DMS153 treated with DMSO at 0.1 percent for 48 hours (cell line): Measurements from ENCODE around the gene DOK3.

Experiments used
- DNase-seq: peaks from one replicate; lab custom pipeline; 2025; ENCODE audit not compliant: unreplicated experiment; lab: John Stamatoyannopoulos, UW

DOK3 gene

GRCh38 chr5:177484902-177485549 lies 24.6 kb downstream of the DOK3 start:
- DNase-seq = no peak

- no peak for DNase-seq
Measured at GRCh38 chr5:177483994-177484901, 25.4 kb downstream of the DOK3 start.

- DNase-seq = no peak
Measured at GRCh38 chr5:177483042-177483441, 26.6 kb downstream of the DOK3 start.

GRCh38 chr5:177482359-177482795 lies 27.2 kb downstream of the DOK3 start:
- DNase-seq = no peak

- DNase-seq = no peak
Measured at GRCh38 chr5:177479774-177480173, 29.9 kb downstream of the DOK3 start.

GRCh38 chr5:177478711-177479646 lies 30.6 kb downstream of the DOK3 start:
- no peak for DNase-seq

- no peak for DNase-seq
Measured at GRCh38 chr5:177477701-177478477, 31.7 kb downstream of the DOK3 start.

GRCh38 chr5:177476531-177477233 lies 32.9 kb downstream of the DOK3 start:
- no peak for DNase-seq

GRCh38 chr5:177475563-177476427 lies 33.8 kb downstream of the DOK3 start:
- no peak for DNase-seq

- DNase-seq = no peak
Measured at GRCh38 chr5:177474846-177475562, 34.6 kb downstream of the DOK3 start.

GRCh38 chr5:177474002-177474476 lies 35.6 kb downstream of the DOK3 start:
- no peak for DNase-seq

GRCh38 chr5:177473443-177474001 lies 36.1 kb downstream of the DOK3 start, which contains the start of gene DBN1:
TSS of gene DBN1 (minus strand) at chr5:177473634. CDS start at chr5:177473521, 113 bp downstream.
- DNase-seq = no peak

GRCh38 chr5:177472460-177473442 lies 36.9 kb downstream of the DOK3 start:
- DNase-seq = no peak

- no peak for DNase-seq
Measured at GRCh38 chr5:177471610-177472356, 37.8 kb downstream of the DOK3 start.

GRCh38 chr5:177470759-177471536 lies 38.7 kb downstream of the DOK3 start:
- DNase-seq = no peak
